Measurements from ENCODE around the gene CPM.

CPM gene

DNA sequence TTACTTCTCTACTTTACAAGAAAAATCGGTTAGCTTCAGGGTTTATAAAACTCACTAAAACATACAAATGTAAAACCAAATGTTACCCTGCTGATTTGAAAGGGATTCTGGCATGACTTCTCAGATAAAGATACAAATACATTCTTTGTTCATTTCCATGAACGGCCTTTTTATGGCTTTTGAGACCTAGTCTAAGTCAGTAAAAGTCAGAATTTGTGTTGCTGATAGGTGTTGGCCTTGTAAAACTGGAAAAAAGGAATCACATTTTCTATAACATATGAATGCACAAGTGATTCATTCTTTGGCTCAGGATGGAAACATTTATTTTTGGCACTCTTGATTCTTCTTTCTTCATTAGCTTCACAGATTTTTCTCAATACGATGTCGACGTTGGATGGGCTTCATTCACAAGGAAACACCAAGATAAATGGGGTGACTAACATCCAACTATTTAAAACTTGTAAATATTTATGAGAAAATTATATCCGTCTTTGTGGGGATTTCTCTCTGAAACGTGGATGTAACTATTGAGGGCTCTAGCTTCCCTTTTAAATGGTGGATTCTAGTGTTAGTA lies 27.0 kb upstream of the CPM start:
- Histone ChIP-seq H3K27me3 (ENCODE audit: insufficient read depth, low read depth, severe bottlenecking) (no peaks in the 10 kb centered on the region), H3K9me3 (ENCODE audit: severe bottlenecking) (no peaks in the 10 kb centered on the region), H3K27ac (no peak overlapping the region), H3K4me3 (ENCODE audit: low read depth, low read length) (no peak overlapping the region), H3K36me3 (no peaks in the 10 kb centered on the region)
- TF ChIP-seq CTCF (IDR thresholded peaks at IDR 0.05; ENCODE audit: low read depth, low read length) = no peak
- no peak for DNase-seq

GRCh38 chr12:68959143-68959858 lies 26.3 kb upstream of the CPM start:
- no peak for DNase-seq
- Histone ChIP-seq H3K36me3 (no peaks in the 10 kb centered on the region), H3K9me3 (ENCODE audit: severe bottlenecking) (no peaks in the 10 kb centered on the region), H3K4me3 (ENCODE audit: low read depth, low read length) (no peak overlapping the region), H3K27me3 (ENCODE audit: insufficient read depth, low read depth, severe bottlenecking) (no peaks in the 10 kb centered on the region), H3K27ac (no peak overlapping the region)
- no peak for TF ChIP-seq CTCF (IDR thresholded peaks at IDR 0.05; ENCODE audit: low read depth, low read length)

GRCh38 chr12:68958322-68958721 lies 25.4 kb upstream of the CPM start:
- H3K27me3 ChIP-seq (ENCODE audit: insufficient read depth, low read depth, severe bottlenecking) = no peaks in the 10 kb centered on the region
- no peak for TF ChIP-seq CTCF (IDR thresholded peaks at IDR 0.05; ENCODE audit: low read depth, low read length)
- no peaks in the 10 kb centered on the region for H3K9me3 ChIP-seq (ENCODE audit: severe bottlenecking)
- H3K36me3 ChIP-seq = no peaks in the 10 kb centered on the region
- no peak for DNase-seq
- no peak overlapping the region for H3K4me3 ChIP-seq (ENCODE audit: low read depth, low read length)
- H3K27ac ChIP-seq = no peak overlapping the region

- Histone ChIP-seq H3K27ac (no peak overlapping the region), H3K36me3 (no peaks in the 10 kb centered on the region), H3K4me3 (ENCODE audit: low read depth, low read length) (no peak overlapping the region), H3K27me3 (ENCODE audit: insufficient read depth, low read depth, severe bottlenecking) (no peaks in the 10 kb centered on the region), H3K9me3 (ENCODE audit: severe bottlenecking) (no peaks in the 10 kb centered on the region)
- no peak for DNase-seq
- no peak for TF ChIP-seq CTCF (IDR thresholded peaks at IDR 0.05; ENCODE audit: low read depth, low read length)
Observed at GRCh38 chr12:68957273-68957672, 24.3 kb upstream of the CPM start.

DNA sequence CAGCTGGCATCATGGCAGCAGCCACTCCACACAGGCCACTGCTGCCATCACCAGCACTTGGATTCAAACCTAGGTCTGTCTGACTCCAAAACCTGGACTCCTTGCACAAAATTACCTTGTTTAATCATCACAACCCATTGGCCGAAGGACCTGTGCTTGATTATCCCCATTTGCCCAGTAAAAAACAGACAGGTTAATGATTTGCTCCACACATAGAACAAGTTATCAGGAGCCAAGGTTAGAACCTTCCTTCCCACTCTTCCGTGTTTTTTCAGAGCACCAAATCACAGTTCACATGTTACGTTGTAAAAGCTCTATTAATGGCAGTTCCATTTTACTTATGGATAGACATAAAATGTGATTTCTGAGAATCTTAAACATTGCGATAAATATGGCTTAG lies 23.5 kb upstream of the CPM start:
- DNase-seq = no peak
- Histone ChIP-seq H3K4me3 (ENCODE audit: low read depth, low read length) (no peak overlapping the region), H3K9me3 (ENCODE audit: severe bottlenecking) (no peaks in the 10 kb centered on the region), H3K27me3 (ENCODE audit: insufficient read depth, low read depth, severe bottlenecking) (no peaks in the 10 kb centered on the region), H3K36me3 (no peaks in the 10 kb centered on the region), H3K27ac (no peak overlapping the region)
- TF ChIP-seq CTCF (IDR thresholded peaks at IDR 0.05; ENCODE audit: low read depth, low read length) = no peak

GRCh38 chr12:68954811-68955210 lies 21.8 kb upstream of the CPM start:
- H3K9me3 ChIP-seq (ENCODE audit: severe bottlenecking) = no peaks in the 10 kb centered on the region
- H3K27me3 ChIP-seq (ENCODE audit: insufficient read depth, low read depth, severe bottlenecking) = no peaks in the 10 kb centered on the region
- DNase-seq = no peak
- H3K27ac ChIP-seq = no peak overlapping the region
- no peaks in the 10 kb centered on the region for H3K36me3 ChIP-seq
- TF ChIP-seq CTCF (IDR thresholded peaks at IDR 0.05; ENCODE audit: low read depth, low read length) = no peak
- no peak overlapping the region for H3K4me3 ChIP-seq (ENCODE audit: low read depth, low read length)
